Measurements from ENCODE around the gene SLC15A4. TPM values are rescaled to one million over a fixed set of nuclear protein-coding genes. Genes with fewer than 3 reads are reported as not detected.

SLC15A4 gene
- total and polyA plus RNA-seq, 2 of the 4 experiments (the other 2 are of a cell fraction), result 15.4 to 21.9 TPM

DNA sequence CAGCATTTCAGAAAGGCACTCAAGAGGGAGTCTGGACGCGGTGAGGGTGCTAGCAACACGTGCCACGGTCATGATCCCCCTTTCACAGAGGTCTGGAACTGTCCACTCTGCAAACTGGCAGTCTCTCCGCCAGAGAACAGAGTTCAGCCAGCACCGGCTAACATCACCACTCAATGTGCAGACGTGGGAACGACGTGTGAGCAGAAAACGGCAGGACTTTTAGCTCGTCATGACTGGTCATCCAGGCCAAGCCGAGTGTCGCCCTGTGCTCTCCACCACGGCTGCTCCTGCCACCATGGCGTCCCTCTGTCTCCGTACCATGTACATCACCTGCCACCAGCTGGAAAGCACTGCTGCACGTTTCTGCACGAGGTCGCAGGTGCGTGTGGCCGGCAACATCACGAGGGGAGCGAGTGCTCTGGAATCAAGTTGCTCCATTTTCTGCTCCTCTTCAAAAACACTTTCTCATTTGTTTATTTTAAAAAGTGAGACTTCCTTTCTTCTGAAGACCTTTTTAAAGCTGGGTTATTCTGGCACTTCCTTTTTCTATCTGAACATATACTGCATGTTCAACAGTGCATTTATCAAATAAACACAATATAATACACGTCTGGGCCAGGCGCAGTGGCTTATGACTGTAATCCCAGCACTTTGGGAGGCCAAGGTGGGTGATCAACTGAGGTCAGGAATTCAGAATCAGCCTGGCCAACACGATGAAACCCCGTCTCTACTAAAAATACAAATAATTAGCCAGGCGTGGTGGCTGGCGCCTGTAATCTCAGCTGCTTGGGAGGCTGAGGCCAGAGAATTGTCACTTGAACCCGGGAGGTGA, 28.0 kb downstream of the SLC15A4 start:
- no peak overlapping the region for H3K23ac ChIP-seq (ENCODE audit: low read depth, low read length)
- dilution Hi-C loops (cut with HindIII; ENCODE audit: low sequenced_read_pairs, unreplicated experiment) (no loop called here), in situ Hi-C loops (cut with MboI; ENCODE audit: low sequenced_read_pairs) (loop anchor here (25.0 kb wide), 1 partner anchor 1942 kb away; no protein-coding TSS in a partner anchor), intact Hi-C loops (cut with micrococcal nuclease) (no loop called here)
- CTCF ChIA-PET, result no interaction called here
- H3K4ac ChIP-seq (ENCODE audit: low read depth, low read length), result peak overlapping the region; percentile 23; the same call in 1 of the 2 replicates
- H4K5ac ChIP-seq (ENCODE audit: low read depth, low read length), result no peak overlapping the region
- peaks cover 4% of the 10 kb centered on the region; the same call in 1 of the 2 replicates for H3K9me1 ChIP-seq (ENCODE audit: insufficient read depth, low read length)
- WGBS, 2 experiments (ENCODE audit: extremely low coverage in 2 of 2, insufficient read length in 1 of 2), result 55% methylated on average over 9 of the region's 30 CpGs; no CpG with 5 or more reads in 1 of the 2 experiments
- H3K27me3 ChIP-seq (ENCODE audit: control insufficient read depth, insufficient read depth, low read length), result no peaks in the 10 kb centered on the region
- H2BK120ac ChIP-seq (ENCODE audit: low read depth, low read length), result no peak overlapping the region
- H3K14ac ChIP-seq (replicated peaks; ENCODE audit: low read depth, low read length), result no peak overlapping the region
- H3K27ac ChIP-seq (ENCODE audit: insufficient read depth, low read length), result no peak overlapping the region
- no peaks in the 10 kb centered on the region for H4K20me1 ChIP-seq (ENCODE audit: insufficient read depth, low read length)
- H3K79me1 ChIP-seq (ENCODE audit: low read depth in 1 of 2, low read length in 2 of 2), result peaks cover 20 to 21% of the 10 kb centered on the region in 2 experiments
- no peak overlapping the region for H3K18ac ChIP-seq (ENCODE audit: low read depth, low read length)
- POLR2A ChIA-PET (ENCODE audit: unreplicated experiment), result no interaction called here
- H3K9me3 ChIP-seq (ENCODE audit: control insufficient read depth, insufficient read depth, low read length), result no peaks in the 10 kb centered on the region
- H3K4me2 ChIP-seq (ENCODE audit: low read depth, low read length), result no peak overlapping the region
- H3K4me1 ChIP-seq (ENCODE audit: control insufficient read depth, insufficient read depth, low read length), result peaks cover 14% of the 10 kb centered on the region
- no peak for ATAC-seq (ENCODE audit: low read depth)
- no peak overlapping the region for H2BK15ac ChIP-seq (ENCODE audit: low read depth, low read length)
- no peak overlapping the region for H2BK20ac ChIP-seq (ENCODE audit: low read depth, low read length)
- H3K36me3 ChIP-seq (ENCODE audit: control insufficient read depth, insufficient read depth, low read length), result peaks cover 55% of the 10 kb centered on the region
- H2BK5ac ChIP-seq (ENCODE audit: low read depth, low read length, poor library complexity, severe bottlenecking), result no peak overlapping the region
- H4K8ac ChIP-seq (ENCODE audit: low read depth in 2 of 2, low read length in 2 of 2), result 0 out of 4 replicates have a peak overlapping the region, but pooled peaks of 1 of the 2 experiments have one; percentile 15
- no peak overlapping the region for H3K9ac ChIP-seq (ENCODE audit: low read depth, low read length)
- H4K91ac ChIP-seq (ENCODE audit: insufficient read depth, low read depth, low read length), result no peak overlapping the region
- H2AFZ ChIP-seq (replicated peaks; ENCODE audit: low read length, poor library complexity), result peak overlapping the region; percentile 38
- no peak overlapping the region for H2AK9ac ChIP-seq (replicated peaks; ENCODE audit: low read depth, low read length, poor library complexity)
- no peak overlapping the region for H3K4me3 ChIP-seq (ENCODE audit: insufficient read depth, low read depth, low read length)
- H3K56ac ChIP-seq (ENCODE audit: extremely low read depth, insufficient read depth, low read length), result no peak overlapping the region
- BruUV-seq (replicated peaks), result no TSS peak
- no peak for DNase-seq
- H2AK5ac ChIP-seq (ENCODE audit: low read depth, low read length), result peak overlapping the region; percentile 64; the same call in 1 of the 2 replicates
- TF ChIP-seq FOS (IDR thresholded peaks at IDR 0.05; ENCODE audit: low read depth, low read length) (no peak), BHLHE40 (IDR thresholded peaks at IDR 0.05; ENCODE audit: low read depth, low read length) (no peak), RAD21 (IDR thresholded peaks at IDR 0.05; ENCODE audit: low read length) (no peak), MAZ (IDR thresholded peaks at IDR 0.05; ENCODE audit: borderline replicate concordance, low read depth, low read length) (no peak), CHD1 (IDR thresholded peaks at IDR 0.05; ENCODE audit: low read depth, low read length) (no peak), RFX5 (IDR thresholded peaks at IDR 0.05; ENCODE audit: low read depth, low read length) (no peak), NFE2L2 (IDR thresholded peaks at IDR 0.05; ENCODE audit: low read depth, low read length) (no peak), SMC3 (IDR thresholded peaks at IDR 0.05; ENCODE audit: low read depth, low read length) (no peak), POLR2A (IDR thresholded peaks at IDR 0.05; ENCODE audit: low read depth, low read length) (no peak), RCOR1 (IDR thresholded peaks at IDR 0.05; ENCODE audit: insufficient replicate concordance, low read length) (no peak), MAFK (IDR thresholded peaks at IDR 0.05; ENCODE audit: low read depth, low read length) (no peak), CEBPB (IDR thresholded peaks at IDR 0.05; ENCODE audit: low read depth, low read length) (no peak)
- TF ChIP-seq, protein P1, sequence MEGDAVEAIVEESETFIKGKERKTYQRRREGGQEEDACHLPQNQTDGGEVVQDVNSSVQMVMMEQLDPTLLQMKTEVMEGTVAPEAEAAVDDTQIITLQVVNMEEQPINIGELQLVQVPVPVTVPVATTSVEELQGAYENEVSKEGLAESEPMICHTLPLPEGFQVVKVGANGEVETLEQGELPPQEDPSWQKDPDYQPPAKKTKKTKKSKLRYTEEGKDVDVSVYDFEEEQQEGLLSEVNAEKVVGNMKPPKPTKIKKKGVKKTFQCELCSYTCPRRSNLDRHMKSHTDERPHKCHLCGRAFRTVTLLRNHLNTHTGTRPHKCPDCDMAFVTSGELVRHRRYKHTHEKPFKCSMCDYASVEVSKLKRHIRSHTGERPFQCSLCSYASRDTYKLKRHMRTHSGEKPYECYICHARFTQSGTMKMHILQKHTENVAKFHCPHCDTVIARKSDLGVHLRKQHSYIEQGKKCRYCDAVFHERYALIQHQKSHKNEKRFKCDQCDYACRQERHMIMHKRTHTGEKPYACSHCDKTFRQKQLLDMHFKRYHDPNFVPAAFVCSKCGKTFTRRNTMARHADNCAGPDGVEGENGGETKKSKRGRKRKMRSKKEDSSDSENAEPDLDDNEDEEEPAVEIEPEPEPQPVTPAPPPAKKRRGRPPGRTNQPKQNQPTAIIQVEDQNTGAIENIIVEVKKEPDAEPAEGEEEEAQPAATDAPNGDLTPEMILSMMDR (conservative IDR thresholded peaks at IDR 0.05; ENCODE audit: low read depth, low read length), result no peak
- TF ChIP-seq, protein P2, sequence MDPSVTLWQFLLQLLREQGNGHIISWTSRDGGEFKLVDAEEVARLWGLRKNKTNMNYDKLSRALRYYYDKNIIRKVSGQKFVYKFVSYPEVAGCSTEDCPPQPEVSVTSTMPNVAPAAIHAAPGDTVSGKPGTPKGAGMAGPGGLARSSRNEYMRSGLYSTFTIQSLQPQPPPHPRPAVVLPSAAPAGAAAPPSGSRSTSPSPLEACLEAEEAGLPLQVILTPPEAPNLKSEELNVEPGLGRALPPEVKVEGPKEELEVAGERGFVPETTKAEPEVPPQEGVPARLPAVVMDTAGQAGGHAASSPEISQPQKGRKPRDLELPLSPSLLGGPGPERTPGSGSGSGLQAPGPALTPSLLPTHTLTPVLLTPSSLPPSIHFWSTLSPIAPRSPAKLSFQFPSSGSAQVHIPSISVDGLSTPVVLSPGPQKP (IDR thresholded peaks at IDR 0.05; ENCODE audit: borderline replicate concordance, low read depth, low read length), result no peak
- TF ChIP-seq, protein P3, sequence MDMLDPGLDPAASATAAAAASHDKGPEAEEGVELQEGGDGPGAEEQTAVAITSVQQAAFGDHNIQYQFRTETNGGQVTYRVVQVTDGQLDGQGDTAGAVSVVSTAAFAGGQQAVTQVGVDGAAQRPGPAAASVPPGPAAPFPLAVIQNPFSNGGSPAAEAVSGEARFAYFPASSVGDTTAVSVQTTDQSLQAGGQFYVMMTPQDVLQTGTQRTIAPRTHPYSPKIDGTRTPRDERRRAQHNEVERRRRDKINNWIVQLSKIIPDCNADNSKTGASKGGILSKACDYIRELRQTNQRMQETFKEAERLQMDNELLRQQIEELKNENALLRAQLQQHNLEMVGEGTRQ (IDR thresholded peaks at IDR 0.05; ENCODE audit: low read depth, low read length), result no peak

Data from IMR-90 (cell line).